OCI-LY1 (cell line): ENCODE data around the gene LZTR1.

Experiments used
- H2AFZ ChIP-seq: fragments of 200-600 bp; sonication (generic), shearing (Covaris generic); 2 replicates; pipeline ENCODE4 v1.6.0; 2014; ENCODE audit warnings: antibody characterized with exemption, mild to moderate bottlenecking, low read length
- H3F3A ChIP-seq: fragments of 200-600 bp; sonication (generic), shearing (Covaris generic); 2 replicates; pipeline ENCODE4 v1.6.0; 2014; ENCODE audit warnings: mild to moderate bottlenecking, antibody characterized with exemption, low read length, moderate library complexity; ENCODE audit not compliant: insufficient read depth
- H3K27ac ChIP-seq: fragments of 200-600 bp; sonication (generic); 2 replicates; pipeline ENCODE4 v1.5.1; 2014; ENCODE audit warnings: low read length, mixed run types, mild to moderate bottlenecking, low read depth; ENCODE audit not compliant: poor library complexity, severe bottlenecking
- H3K27me3 ChIP-seq: fragments of 200-600 bp; sonication (generic); 2 replicates; pipeline ENCODE4 v1.6.0; 2014; ENCODE audit warnings: antibody characterized with exemption, mild to moderate bottlenecking, low read length, moderate library complexity; ENCODE audit not compliant: insufficient read depth
- H3K36me3 ChIP-seq: fragments of 200-600 bp; sonication (generic); 2 replicates; pipeline ENCODE4 v1.6.1; 2014; ENCODE audit warnings: mild to moderate bottlenecking, antibody characterized with exemption, low read length, moderate library complexity, mixed read lengths; ENCODE audit not compliant: insufficient read depth
- H3K4me1 ChIP-seq: fragments of 200-600 bp; sonication (generic); 2 replicates; pipeline ENCODE4 v1.5.1; 2014; ENCODE audit warnings: mild to moderate bottlenecking, low read length, moderate library complexity; ENCODE audit not compliant: insufficient read depth, severe bottlenecking
- H3K4me2 ChIP-seq: fragments of 200-600 bp; sonication (generic), shearing (Covaris generic); 2 replicates; pipeline ENCODE4 v1.6.1; 2014; ENCODE audit warnings: low read length
- H3K4me3 ChIP-seq: fragments of 200-600 bp; sonication (generic); 2 replicates; pipeline ENCODE4 v1.5.1; 2014; ENCODE audit warnings: low read length, low read depth, mild to moderate bottlenecking, mixed read lengths; ENCODE audit not compliant: poor library complexity, severe bottlenecking
- H3K79me2 ChIP-seq: fragments of 200-600 bp; shearing (Covaris generic); 2 replicates; pipeline ENCODE4 v1.6.1; 2016; ENCODE audit warnings: mixed run types, low read length, mixed read lengths; ENCODE audit not compliant: insufficient read depth
- H3K9ac ChIP-seq: fragments of 200-600 bp; sonication (generic), shearing (Covaris generic); 2 replicates; pipeline ENCODE4 v1.6.1; 2014; ENCODE audit warnings: mild to moderate bottlenecking, low read length, mixed read lengths
- H3K9me2 ChIP-seq: fragments of 200-600 bp; sonication (generic), shearing (Covaris generic); 2 replicates; pipeline ENCODE4 v1.6.1; 2014; ENCODE audit warnings: low read depth, mild to moderate bottlenecking, low read length, mixed read lengths
- H3K9me3 ChIP-seq: fragments of 200-600 bp; shearing (Covaris generic); 2 replicates; pipeline ENCODE4 v1.6.1; 2014; ENCODE audit warnings: low read length, mixed read lengths
- H4K20me1 ChIP-seq: fragments of 200-600 bp; sonication (generic), shearing (Covaris generic); 2 replicates; pipeline ENCODE4 v1.6.0; 2016; ENCODE audit warnings: mild to moderate bottlenecking, low read length; ENCODE audit not compliant: insufficient read depth
- CTCF ChIP-seq: fragments of 200-600 bp; sonication (generic), shearing (Covaris generic); IDR thresholded peaks from 2 replicates; pipeline ENCODE4 v1.5.1; 2017; ENCODE audit warnings: mild to moderate bottlenecking, antibody characterized with exemption, low read length, moderate library complexity, mixed read lengths
- EZH2 ChIP-seq: fragments of 200-600 bp; sonication (generic), shearing (Covaris generic); IDR thresholded peaks from 2 replicates; pipeline ENCODE4 v1.8.0; 2017; ENCODE audit warnings: borderline replicate concordance, mixed run types, mild to moderate bottlenecking, antibody characterized with exemption, low read length, moderate library complexity, mixed read lengths

LZTR1 gene

GRCh38 chr22:21025266-21025665, 43.2 kb downstream of the LZTR1 start:
- Histone ChIP-seq H3K79me2 (no peaks in the 10 kb centered on the region), H3K9ac (no peak overlapping the region), H2AFZ (no peak overlapping the region), H3K4me1 (no peaks in the 10 kb centered on the region), H3K4me2 (no peak overlapping the region), H3K9me2 (no peaks in the 10 kb centered on the region), H3K27ac (no peak overlapping the region), H3K4me3 (no peak overlapping the region), H4K20me1 (no peaks in the 10 kb centered on the region), H3K9me3 (no peaks in the 10 kb centered on the region), H3K36me3 (no peaks in the 10 kb centered on the region), H3F3A (no peaks in the 10 kb centered on the region), H3K27me3 (peaks cover 4% of the 10 kb centered on the region; the same call in 1 of the 2 replicates)
- no peak for TF ChIP-seq CTCF
- TF ChIP-seq EZH2, result no peak

GRCh38 chr22:21025763-21026755, 44.0 kb downstream of the LZTR1 start:
- Histone ChIP-seq H3K79me2 (no peaks in the 10 kb centered on the region), H3K27ac (no peak overlapping the region), H3K4me1 (no peaks in the 10 kb centered on the region), H3K36me3 (no peaks in the 10 kb centered on the region), H4K20me1 (no peaks in the 10 kb centered on the region), H3K27me3 (peaks cover 4% of the 10 kb centered on the region; the same call in 1 of the 2 replicates), H3K9ac (no peak overlapping the region), H2AFZ (no peak overlapping the region), H3K4me3 (no peak overlapping the region), H3F3A (no peaks in the 10 kb centered on the region), H3K9me3 (no peaks in the 10 kb centered on the region), H3K9me2 (no peaks in the 10 kb centered on the region), H3K4me2 (no peak overlapping the region)
- TF ChIP-seq EZH2 (no peak), CTCF (no peak)

- H3K4me3 ChIP-seq, result no peak overlapping the region
- no peak overlapping the region for H3K27ac ChIP-seq
- H3F3A ChIP-seq, result no peaks in the 10 kb centered on the region
- TF ChIP-seq CTCF (no peak), EZH2 (no peak)
- no peaks in the 10 kb centered on the region for H3K36me3 ChIP-seq
- H4K20me1 ChIP-seq, result no peaks in the 10 kb centered on the region
- H2AFZ ChIP-seq, result no peak overlapping the region
- H3K9ac ChIP-seq, result no peak overlapping the region
- no peaks in the 10 kb centered on the region; the same call in 1 of the 2 replicates for H3K27me3 ChIP-seq
- H3K4me2 ChIP-seq, result no peak overlapping the region
- no peaks in the 10 kb centered on the region for H3K79me2 ChIP-seq
- no peaks in the 10 kb centered on the region for H3K4me1 ChIP-seq
- no peaks in the 10 kb centered on the region for H3K9me2 ChIP-seq
- no peaks in the 10 kb centered on the region for H3K9me3 ChIP-seq
These were observed 44.9 kb downstream of the LZTR1 start for GRCh38 chr22:21026783-21027692.
